Nephron progenitor cell (in vitro differentiated cells): ENCODE data around the gene NT5C1A.
A peak's percentile ranks its signal among the peaks of the same experiment; 100 is the strongest.

Experiments used
- DNase-seq: peaks from one replicate; pipeline ENCODE4 v3.0.0; 2021
- H3K27ac Mint-ChIP-seq: 2 replicates; pipeline ENCODE4 v1.8.0; 2021; ENCODE audit warnings: mild to moderate bottlenecking, moderate library complexity, mixed read lengths
- H3K27me3 Mint-ChIP-seq: 2 replicates; pipeline ENCODE4 v1.8.0; 2021; ENCODE audit warnings: mild to moderate bottlenecking, low read depth, mixed read lengths; ENCODE audit not compliant: poor library complexity
- H3K36me3 Mint-ChIP-seq: 2 replicates; pipeline ENCODE4 v1.8.0; 2021; ENCODE audit warnings: low read depth, mixed read lengths
- H3K4me1 Mint-ChIP-seq: 2 replicates; pipeline ENCODE4 v1.8.0; 2021; ENCODE audit warnings: mixed read lengths
- H3K4me3 Mint-ChIP-seq: 2 replicates; pipeline ENCODE4 v1.8.0; 2021; ENCODE audit warnings: mild to moderate bottlenecking, moderate library complexity, mixed read lengths
- H3K9me3 Mint-ChIP-seq: 2 replicates; pipeline ENCODE4 v1.8.0; 2021; ENCODE audit warnings: mild to moderate bottlenecking, moderate library complexity, mixed read lengths
- CTCF ChIP-seq: fragments of 200-600 bp; sonication (generic); IDR thresholded peaks from 2 replicates; pipeline ENCODE4 v1.5.0; 2021; ENCODE audit warnings: antibody characterized with exemption

The NT5C1A gene

GRCh38 chr1:39649636-39650185, 22.2 kb downstream of the NT5C1A start:
- Mint-ChIP-seq H3K27me3 (peaks cover 21% of the 10 kb centered on the region), H3K4me3 (no peak overlapping the region), H3K27ac (no peak overlapping the region), H3K9me3 (no peaks in the 10 kb centered on the region), H3K4me1 (peaks cover 49% of the 10 kb centered on the region), H3K36me3 (no peaks in the 10 kb centered on the region)
- DNase-seq, result no peak
- TF ChIP-seq CTCF, result no peak

- H3K27me3 Mint-ChIP-seq, result peaks cover 9% of the 10 kb centered on the region
- no peak for DNase-seq
- peaks cover 49% of the 10 kb centered on the region for H3K4me1 Mint-ChIP-seq
- no peak overlapping the region for H3K27ac Mint-ChIP-seq
- H3K36me3 Mint-ChIP-seq, result no peaks in the 10 kb centered on the region
- TF ChIP-seq CTCF, result no peak
- no peaks in the 10 kb centered on the region for H3K9me3 Mint-ChIP-seq
- no peak overlapping the region for H3K4me3 Mint-ChIP-seq
Measured at GRCh38 chr1:39648496-39648895, 23.4 kb downstream of the NT5C1A start.

DNA sequence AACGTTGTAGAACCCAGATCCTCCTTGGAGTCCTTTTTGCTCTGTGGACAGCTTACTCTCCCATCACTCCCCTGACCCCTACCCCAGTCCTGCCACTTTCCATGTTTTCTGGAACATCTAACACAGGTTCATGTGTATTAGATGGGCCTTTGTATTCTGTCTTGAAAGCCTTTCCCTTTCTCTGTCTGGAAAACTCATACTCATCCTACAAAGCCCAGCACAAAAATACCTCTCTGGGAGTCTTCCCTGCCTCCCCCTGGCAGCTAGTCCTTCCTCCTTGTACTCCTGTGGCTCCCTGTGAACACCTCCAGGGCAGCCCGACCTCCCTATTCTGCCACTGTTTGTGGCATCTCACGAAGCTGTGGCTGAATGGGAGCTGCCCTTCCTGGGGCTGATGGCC, 24.7 kb downstream of the NT5C1A start:
- H3K36me3 Mint-ChIP-seq, result no peaks in the 10 kb centered on the region
- H3K27me3 Mint-ChIP-seq, result peaks cover 6% of the 10 kb centered on the region
- no peak overlapping the region for H3K4me3 Mint-ChIP-seq
- peak overlapping the region; percentile 95 for H3K27ac Mint-ChIP-seq
- H3K4me1 Mint-ChIP-seq, result peaks cover 51% of the 10 kb centered on the region
- no peak for DNase-seq
- H3K9me3 Mint-ChIP-seq, result no peaks in the 10 kb centered on the region
- no peak for TF ChIP-seq CTCF

DNA sequence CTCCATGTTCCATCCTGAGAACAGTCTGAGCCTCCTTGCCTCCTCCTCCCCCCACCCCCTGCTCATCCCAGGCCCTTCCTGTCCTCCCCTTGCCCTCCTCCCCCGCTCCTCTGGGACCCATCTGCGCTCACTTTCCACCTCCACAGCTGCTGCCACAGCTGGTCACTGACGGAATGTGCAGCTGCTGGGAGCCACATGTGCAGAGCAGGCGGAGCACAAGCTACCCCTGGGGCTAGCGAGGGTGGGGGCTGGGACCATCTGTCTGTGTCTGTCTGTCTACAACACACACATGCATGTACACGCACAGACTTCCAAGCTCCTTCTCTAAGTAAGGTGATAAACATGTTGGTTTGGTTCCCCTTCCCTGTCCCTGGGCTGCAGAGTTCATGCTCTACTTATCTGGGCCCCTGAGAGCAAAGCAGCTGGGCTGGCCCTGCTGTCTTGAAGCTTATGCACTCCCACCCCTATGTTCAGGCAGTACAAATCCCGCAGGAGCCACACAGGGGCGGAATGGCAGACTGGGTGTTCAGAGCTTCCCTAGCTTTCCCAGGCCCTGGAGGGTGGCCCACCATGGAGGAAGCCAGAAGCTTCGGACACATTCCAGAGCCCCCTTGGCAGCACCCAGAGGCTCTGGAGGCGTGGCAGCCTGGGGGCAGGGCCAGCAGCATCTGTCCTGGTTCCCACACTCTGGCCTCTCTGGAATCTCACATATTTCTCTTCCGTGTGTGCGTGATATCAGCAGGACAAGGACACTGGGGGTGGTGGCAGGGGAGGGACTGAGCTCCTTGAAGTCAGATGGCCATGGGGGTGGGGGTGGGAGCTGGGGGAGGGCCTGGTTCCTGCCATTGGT, 25.4 kb downstream of the NT5C1A start:
- Mint-ChIP-seq H3K27ac (peak overlapping the region; percentile 99), H3K36me3 (no peaks in the 10 kb centered on the region), H3K4me3 (no peak overlapping the region), H3K27me3 (peaks cover 6% of the 10 kb centered on the region), H3K9me3 (no peaks in the 10 kb centered on the region), H3K4me1 (peaks cover 51% of the 10 kb centered on the region)
- peak; percentile 71 for DNase-seq
- TF ChIP-seq CTCF, result no peak

- no peaks in the 10 kb centered on the region for H3K9me3 Mint-ChIP-seq
- peaks cover 51% of the 10 kb centered on the region for H3K4me1 Mint-ChIP-seq
- no peak for TF ChIP-seq CTCF
- no peaks in the 10 kb centered on the region for H3K36me3 Mint-ChIP-seq
- no peak overlapping the region for H3K4me3 Mint-ChIP-seq
- no peak for DNase-seq
- peak overlapping the region; percentile 77 for H3K27ac Mint-ChIP-seq
- peaks cover 9% of the 10 kb centered on the region for H3K27me3 Mint-ChIP-seq
Measured at GRCh38 chr1:39645411-39646043, 26.4 kb downstream of the NT5C1A start.
